NCI-H2029 treated with DMSO at 0.1 percent for 48 hours (cell line): ENCODE measurements around the gene TGM3.

ENCODE experiments used
- DNase-seq: peaks from one replicate; lab custom pipeline; 2025; lab: John Stamatoyannopoulos, UW

TGM3 gene

DNA sequence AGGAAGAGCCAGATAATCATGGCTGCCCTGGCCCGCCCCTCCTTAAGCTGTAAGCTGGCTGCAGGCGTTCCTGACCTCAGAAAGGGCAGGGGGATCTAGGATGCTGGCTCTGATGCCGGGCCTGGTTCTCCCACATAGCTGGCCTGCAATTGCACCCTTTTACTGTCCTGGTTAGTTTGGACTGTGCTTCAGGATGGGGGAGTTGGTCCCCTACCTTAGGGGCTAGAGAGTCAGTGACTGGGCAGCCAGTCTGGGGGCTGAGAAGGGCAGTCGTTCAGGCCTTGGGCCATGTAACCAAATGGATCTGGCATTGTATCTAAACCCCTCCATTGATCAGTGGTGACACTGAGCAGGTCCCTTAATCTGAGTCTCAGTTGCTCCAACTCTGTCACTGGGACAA, 40.7 kb downstream of the TGM3 start:
- DNase-seq, result no peak

DNA sequence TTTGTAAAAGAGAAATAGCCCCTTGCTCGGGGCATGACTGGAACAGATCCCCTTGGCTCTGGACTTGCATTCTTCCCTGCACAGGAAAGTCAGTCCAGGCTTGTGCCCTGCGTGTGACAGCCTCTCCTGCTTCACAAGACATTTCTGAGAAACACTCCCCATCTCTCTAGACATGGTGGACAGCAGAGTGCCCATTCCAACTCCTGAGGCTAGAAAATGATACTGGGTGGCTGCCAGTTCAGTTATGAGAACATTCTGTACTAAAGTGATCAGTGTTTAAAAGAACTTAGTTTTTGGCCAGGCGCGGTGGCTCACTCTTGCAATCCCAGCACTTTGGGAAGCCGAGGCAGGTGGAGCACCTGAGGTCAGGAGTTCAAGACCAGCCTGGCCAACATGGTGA, 41.3 kb downstream of the TGM3 start:
- no peak for DNase-seq

DNA sequence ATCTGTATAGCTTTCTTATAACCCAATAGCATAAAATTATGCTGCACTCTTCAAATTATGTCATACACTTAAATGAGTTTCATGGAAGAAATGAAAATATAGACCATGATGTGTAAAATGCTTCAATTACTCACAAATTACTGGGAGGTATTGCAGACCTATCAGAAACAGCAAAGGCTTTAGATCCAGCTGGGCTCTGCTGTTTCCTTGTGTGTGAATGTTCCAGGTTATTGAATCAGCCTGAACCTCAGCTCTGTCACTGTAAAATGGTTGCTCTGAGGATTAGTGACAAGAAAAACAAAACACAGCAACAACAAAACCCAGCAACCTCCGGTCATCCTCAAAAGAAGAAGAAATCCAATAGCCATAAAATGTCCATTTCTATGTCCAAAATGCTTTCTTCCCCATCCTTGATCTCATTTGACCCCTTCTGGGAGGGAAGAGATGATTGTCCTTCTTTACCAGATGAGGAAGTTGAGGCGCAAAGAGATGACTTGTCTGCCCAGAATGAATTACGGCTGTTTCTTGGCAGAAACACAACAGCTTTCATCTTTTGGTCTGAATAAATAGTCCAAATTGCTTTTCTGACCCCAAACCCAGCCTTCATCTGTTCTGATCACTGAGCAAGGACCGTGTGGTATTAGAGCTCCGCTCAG, 42.7 kb downstream of the TGM3 start:
- DNase-seq, result no peak

DNA sequence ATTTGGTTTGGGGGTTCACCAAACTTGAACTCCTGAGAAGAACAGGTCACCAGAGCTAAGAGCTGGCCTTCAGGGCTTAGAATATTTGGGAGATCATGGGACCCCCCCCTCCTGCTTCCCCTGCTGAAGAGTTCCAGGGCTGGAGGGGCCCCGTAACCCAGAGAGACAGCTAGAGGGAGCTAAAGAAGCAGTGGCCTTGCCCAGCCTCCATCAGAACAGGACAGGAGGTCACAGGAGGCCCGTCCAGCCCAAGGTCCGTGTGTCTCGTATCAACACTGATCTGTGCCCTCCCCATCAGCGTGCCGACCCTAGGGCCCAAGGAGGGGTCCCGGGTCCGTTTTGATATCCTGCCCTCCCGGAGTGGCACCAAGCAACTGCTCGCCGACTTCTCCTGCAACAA, 44.3 kb downstream of the TGM3 start:
- no peak for DNase-seq

DNA sequence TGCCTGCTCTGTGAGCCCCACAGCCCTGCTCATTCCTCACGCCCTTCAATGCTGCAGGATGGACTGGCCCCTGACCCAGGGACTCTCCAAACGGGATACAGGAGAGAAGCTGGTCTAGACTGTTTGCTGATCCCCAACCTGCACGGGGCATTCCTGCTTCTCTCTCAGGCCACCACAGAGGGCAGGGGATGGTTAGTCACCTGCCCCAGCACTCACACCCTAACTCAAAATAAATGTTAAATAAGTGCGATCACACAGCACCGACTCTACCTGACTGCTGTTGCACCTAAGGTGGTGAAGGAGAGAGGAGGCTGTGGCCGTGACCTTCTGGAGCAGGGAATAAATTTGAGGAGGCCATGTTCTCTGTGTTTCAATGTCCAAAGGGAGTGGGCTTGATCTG, 45.0 kb downstream of the TGM3 start:
- no peak for DNase-seq

DNA sequence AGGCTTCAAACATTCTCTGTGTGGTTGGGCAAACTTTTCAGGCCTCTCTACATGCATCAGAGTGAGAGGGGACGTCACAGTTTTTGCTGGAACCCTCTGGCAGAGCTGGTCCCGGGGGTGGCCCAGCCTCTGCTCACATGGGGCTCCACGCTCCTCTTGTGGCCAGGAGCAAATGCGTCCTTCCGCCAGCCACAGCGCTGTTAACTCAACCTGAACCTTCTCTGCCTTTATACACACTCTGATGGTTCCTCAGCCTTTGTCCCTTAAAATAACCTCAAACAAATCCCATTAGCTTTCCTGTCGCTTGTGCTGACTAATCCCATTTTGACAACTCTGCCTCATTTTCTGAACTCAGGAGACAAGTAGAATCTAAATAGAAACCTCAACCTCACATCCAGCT, 45.5 kb downstream of the TGM3 start:
- DNase-seq, result no peak

DNA sequence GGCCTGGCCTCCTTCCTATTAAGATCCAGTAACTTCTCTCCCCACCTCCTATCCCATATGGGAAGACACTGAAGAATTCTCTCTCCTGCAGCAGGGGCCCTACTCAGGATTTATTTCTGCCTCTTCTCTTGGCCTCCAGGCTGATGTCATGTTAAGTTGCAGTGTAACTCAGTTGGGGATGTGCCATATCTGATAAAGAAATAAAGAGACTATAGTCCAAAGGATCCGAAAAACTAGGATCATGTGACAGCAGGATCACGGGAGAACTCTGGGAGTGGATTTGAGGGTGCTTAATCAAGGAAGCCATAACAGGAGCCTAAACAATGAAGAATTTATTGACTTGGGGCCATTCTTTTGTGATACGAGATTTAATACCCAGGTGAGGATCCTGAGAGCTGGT, 46.4 kb downstream of the TGM3 start:
- no peak for DNase-seq

DNA sequence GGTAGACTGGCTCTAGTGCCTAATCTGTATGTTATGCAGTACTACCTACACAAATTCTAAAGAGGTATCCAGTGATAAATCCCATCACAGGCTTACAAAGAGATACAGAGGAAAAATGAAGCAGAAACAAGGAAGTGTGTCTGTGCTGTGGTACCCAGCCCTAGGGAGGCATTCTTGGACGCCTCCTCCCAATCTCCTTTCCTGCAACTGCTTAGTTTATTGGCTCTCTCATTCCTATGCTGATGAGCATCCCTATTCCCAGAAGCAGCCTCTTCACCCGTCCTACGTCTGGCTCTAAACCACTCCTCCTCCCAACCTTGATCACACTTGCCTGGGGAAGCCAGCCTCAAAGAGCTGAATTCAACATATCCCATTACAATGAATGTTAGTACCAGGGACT, 50.4 kb downstream of the TGM3 start:
- DNase-seq, result no peak

DNA sequence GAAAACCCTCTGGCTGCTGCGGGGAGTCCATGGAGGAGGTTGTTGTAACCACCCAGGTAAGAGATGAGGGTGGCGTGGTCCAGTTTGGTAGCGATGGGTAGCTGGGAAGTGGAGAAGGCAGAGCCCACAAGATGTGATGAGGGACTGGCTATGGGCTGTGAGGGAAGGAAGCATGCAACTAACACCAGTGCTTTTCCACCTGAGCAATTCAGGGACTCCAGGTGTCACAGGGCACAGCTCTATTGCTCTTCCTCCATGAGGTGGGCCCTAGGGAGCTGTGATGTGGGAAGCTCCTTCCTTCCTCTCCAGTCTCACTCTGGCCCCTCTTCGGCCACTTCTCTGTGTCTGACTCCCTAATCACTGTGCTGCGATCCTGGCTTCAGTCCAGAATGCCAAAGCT, 52.5 kb downstream of the TGM3 start:
- DNase-seq, result no peak

DNA sequence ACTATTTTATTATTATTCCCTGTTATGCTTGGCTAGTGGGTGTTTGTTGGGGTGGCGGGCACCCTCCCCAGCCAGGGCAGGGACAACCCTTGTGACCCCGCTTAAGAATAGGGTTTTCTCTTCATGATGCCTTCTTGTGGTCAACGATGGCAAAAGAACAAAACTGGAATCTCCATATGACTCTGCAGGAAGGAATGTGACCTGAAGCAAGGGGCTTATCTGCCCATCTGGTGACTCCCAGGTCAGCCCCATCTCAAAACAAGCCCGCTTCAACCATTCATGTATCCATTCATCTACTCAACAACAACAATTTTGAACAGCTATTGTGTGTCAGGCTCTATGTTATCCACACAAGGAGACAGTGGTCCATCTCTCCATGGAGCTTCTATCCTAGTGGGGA, 54.0 kb downstream of the TGM3 start:
- no peak for DNase-seq

DNA sequence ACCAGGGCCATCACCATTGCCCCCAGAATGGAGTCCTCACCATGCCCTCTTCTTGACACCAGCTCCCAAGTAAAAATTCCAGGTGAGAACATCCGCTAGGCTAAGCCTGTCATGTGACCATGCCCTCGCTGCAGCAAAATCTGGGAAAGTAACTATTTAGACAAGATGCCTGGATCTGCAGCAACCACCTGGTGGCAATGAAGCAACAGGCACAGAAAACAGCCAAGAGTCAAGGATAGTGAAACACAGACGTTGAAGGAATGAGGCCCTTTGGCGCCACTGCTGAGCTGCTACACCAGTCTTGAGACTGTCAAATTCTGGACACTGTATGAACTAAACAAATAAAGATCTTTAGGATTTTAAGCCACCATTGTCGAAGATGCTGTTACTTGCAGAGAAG, 54.8 kb downstream of the TGM3 start:
- no peak for DNase-seq

DNA sequence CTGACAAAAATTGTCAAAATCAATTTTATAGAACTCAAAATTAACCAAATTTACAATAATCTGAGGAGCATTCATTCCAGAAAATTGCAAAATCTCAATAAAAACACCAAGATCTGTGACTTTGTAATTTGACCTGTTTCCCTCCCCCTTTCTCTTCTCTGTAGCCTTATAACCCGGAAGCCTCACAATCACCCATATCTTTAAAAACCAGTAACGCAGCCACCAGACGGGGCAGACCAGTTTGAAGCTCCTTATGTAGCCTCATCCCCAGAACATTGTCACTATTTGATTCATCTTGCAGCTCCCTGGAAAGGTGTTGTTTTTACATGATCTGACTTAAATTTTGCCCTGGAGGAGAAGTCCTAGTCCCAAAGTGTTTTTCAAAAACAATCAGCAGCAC, 57.4 kb downstream of the TGM3 start:
- no peak for DNase-seq

DNA sequence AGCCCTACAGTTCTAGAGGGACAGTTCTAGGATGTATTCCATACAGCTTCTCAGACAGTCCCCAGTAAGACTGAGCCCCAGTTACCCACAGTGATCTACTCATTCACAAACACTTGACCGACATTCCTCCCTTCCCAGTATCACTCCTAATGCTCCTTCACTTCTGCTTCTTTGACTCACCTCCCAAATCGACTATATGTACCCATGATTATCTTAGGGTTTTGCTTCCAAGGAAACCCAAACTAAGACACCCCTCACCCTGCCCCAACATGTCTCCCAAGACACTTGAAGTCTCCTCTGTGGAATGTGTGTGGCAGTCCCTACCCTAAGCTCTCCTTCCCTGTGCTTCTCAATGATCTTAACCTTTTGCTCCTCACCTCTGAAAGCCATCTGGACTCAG, 61.3 kb downstream of the TGM3 start:
- DNase-seq, result no peak

DNA sequence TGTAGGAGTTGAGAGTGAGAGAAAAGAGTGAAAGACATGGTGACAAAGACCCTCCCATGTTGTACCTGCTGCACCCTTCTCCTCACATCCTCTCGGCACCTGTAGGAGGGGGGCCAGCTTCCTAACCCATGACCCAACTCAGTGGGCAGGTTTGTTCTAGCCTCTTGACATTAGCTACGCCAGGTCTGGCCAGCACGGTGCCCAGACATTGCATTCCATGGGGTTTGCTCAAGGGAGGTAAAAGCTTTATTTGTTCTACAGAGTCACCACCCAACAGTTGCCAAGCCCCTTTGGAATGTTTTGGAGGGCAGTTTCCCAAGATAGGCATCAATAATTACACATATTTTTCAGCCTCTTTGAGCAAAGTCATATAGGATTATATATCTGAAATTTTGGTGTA, 62.2 kb downstream of the TGM3 start:
- no peak for DNase-seq

DNA sequence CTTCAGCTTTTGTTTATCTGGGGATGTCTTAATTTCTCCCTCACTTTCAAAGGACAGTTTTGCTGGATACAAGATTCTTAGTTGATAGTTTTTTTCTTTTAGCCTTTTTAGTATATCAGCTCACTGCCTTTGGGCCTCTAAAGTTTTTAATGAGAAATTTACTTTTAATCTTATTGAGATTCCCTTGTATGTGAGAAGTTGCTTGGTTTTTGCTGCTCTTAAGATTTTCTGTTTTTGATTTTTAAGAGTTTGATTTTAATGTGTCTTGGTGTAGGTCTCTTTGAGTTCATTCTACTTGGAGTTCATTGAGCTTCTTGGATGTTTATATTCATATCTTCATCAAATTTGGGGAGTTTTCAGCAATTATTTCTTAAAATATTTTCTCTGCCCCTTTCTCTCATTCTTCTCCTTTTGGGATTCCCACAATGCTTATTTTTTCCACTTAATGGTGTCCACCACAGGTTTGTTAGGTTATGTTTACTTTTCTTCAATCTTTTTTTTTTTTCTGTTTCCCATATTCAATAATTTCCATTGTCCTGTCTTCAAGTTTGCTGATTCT, 65.3 kb downstream of the TGM3 start:
- DNase-seq, result no peak

DNA sequence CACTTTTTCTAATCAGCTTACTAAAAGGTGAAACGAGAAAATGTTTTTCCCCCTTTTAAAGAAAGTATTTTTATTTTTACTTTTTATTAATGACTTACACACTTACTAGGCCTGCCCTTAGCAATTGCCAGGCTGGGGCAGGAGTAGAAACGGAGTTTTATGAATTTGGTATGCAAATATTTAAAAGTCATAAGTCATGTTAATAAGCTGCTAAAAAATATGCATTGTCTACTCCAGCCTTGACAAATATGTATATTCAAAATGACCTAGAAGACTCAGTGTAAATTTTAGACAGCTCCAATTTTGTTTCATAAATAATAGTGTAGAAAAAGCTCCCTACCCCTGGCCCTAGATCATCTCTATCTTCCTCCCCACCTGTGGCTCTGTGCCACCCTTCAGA, 67.4 kb downstream of the TGM3 start:
- no peak for DNase-seq

DNA sequence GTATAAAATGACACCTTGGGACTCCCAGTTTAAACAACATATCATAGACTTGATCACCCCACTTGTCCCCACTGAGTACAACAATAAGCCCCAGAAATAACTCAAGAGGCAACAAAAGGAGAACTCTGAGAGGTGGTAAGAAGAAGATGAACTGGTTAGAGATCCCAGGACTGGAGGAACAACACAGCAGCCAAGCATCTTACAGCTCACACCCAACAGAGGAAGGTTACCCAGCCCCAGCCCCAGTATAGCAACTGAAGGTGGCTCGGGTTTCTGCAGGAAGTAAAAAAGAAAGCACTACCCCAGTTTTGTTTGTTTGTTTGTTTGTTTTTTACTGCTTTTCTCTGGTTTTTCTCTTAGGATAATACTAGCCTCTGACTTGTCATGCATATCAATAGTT, 67.8 kb downstream of the TGM3 start:
- no peak for DNase-seq

DNA sequence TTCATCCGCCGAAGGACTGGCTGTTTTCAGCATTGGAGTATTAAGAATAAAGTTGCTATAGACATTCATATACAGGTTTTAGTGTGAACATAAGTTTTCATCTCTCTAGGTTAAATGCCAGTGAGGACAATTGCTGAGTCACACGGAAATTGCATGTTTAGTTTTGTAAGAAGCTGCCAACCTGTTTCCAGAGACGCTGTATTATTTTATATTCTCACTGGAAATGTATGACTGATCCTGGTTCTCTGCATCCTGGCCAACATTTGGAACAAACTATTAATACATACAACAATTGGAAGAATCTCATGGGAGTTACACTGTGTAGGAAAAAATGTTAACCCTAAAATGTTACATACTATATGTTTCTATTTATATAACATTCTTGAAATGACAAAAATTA, 68.2 kb downstream of the TGM3 start:
- no peak for DNase-seq

DNA sequence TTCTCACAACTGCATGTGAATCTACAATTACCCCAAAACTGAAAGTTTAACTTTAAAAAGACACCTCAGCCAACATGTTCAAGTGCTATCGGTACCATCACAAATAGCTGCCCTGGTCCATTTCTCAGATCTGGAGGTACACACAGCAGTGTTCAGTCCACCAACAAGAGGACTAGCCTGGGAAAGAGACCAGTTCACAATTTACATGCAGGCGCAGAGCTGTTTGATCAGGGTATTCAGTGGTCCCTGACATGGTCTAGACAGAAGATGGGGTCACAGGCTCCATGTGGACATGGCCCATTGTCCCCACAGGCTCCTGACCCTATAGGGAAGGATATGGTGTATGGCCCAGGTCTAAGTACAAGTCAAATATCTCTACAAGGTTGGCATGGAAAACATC, 69.3 kb downstream of the TGM3 start:
- DNase-seq, result no peak

DNA sequence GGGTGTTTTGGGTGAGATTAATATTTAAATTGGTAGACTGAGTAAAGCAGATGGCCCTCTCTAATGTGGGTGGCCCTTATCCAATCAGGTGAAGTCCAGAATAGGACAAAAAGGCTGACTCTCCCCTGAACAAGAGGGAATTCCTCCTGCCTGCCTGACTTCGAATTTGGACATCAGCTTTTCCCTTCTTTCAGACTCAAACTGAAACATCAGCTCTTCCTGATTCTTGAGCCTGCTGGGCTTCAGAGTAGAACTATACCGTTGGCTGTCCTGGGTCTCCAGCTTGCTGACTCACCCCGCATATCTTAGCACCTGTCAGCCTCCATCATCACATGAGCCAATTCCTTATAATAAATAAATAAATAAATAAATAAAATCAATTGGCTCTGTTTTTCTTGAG, 69.9 kb downstream of the TGM3 start:
- DNase-seq, result no peak

DNA sequence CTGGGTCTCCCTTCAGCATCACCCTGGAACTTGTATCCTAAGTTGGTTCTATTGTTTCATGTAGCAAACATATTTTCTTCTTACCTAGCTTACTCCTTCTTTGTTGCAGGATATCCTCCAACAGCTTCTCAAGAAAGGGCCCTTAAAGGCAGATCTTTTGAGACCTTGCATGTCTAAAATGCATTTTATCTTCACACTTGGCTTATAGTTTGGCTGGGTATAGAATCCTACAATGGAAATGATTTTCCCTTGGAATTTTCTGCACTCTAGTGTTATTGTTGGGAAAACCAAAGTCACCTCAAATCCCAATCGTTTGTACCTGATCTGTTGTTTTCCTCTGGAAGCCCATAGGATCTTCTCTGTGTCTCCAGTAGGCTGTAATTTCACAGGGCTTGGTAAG, 72.8 kb downstream of the TGM3 start:
- DNase-seq, result no peak

DNA sequence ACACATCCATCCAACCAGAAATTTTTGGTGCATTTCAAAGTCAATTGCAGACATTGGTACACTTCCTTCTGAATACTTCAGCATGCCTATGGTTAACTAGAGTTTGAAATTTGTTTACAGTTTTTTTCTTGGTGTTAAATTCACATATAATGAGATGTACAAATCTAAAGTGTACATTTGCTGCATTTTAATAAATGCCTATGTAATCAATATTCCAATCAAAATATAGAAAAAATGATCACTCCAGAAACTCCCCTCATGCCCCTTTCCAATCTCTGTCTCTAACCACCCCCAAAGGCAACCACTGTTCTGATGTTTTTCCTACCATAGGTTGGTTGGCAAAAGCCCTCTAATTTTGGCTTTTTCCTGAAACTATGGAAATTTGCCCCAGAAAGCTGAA, 77.3 kb downstream of the TGM3 start:
- DNase-seq, result no peak

DNA sequence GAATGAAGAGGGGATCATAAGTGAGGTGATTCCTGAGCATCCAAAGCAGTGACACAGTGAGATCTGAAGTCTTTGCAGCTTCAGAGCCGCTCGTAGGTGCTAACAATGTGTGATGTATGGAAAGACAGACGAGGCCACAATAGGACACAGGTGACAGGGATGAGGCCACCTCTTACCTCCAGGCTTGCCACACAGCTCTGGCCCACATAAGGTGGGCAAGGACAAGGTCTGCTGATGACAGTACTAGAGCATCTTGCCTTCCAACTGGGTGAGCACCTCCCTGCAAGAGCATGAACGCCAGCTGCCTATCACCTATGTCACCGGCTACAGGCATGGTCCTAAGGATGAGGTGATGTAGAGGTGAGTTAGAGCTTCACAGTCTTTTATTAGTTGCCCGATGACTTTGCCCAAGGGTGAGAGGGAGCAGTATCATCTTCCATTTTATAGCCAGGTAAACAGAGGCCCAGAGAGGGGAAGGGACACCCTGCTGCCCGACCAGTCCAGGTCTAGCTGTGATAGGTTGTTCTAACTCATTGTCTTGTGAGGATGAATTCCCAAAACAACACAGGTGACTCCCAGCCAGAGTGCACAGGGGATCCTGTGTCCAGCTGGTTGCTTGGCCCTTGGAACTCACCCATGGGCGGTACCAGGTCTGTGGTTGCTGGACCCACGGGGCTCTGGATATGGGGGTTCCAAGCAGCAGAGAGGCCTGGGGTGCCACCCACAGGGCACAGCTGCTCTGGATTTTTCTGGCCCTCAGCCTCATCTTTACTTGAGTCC, 78.7 kb downstream of the TGM3 start:
- DNase-seq, result no peak

DNA sequence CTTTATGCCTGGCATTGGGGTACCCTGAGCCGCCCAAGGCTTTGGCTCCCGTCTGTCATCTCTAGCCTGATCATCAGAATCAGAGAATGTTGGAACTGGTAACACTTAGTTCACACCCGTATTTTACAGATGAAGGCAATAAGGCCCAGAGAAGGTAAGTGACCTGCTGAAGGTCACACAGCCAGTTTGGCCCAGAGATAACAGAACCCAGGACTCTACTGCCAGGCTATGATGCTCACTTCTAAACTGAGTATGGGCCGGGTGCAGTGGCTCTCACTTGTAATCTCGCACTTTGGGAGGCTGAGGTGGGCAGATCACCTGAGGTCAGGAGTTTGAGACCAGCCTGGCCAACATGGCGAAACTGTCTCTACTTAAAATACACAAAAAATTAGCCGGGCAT, 83.1 kb downstream of the TGM3 start:
- DNase-seq, result no peak
